H9 (cell line): ENCODE results near the gene LRRC10. TPM values are rescaled to one million over a fixed set of nuclear protein-coding genes. Genes with fewer than 3 reads are reported as not detected.

Experiments
- DNase-seq: peaks from one replicate; pipeline ENCODE4 v3.0.0-alpha.2; 2017
- H2AFZ ChIP-seq: one replicate; pipeline ENCODE4 v1.6.1; 2013; ENCODE audit warnings: mild to moderate bottlenecking, low read length, control low read depth, moderate library complexity
- H2AK5ac ChIP-seq: 2 replicates; pipeline ENCODE4 v1.6.1; 2013; ENCODE audit warnings: low read length, control low read depth, mixed read lengths; ENCODE audit not compliant: insufficient read length
- H2BK120ac ChIP-seq: one replicate; pipeline ENCODE4 v1.6.1; 2013; ENCODE audit warnings: low read depth, mild to moderate bottlenecking, low read length, control low read depth, inconsistent platforms; ENCODE audit not compliant: poor library complexity, severe bottlenecking
- H2BK12ac ChIP-seq: 2 replicates; pipeline ENCODE4 v1.6.1; 2013; ENCODE audit warnings: low read length, control low read depth, mixed read lengths, low read depth; ENCODE audit not compliant: insufficient read length
- H2BK15ac ChIP-seq: 2 replicates; pipeline ENCODE4 v1.6.1; 2013; ENCODE audit warnings: low read depth, low read length, control low read depth
- H2BK20ac ChIP-seq: one replicate; pipeline ENCODE4 v1.6.1; 2013; ENCODE audit warnings: low read depth, mild to moderate bottlenecking, low read length, control low read depth, inconsistent platforms; ENCODE audit not compliant: poor library complexity, severe bottlenecking
- H2BK5ac ChIP-seq: 2 replicates; pipeline ENCODE4 v1.6.1; 2013; ENCODE audit warnings: low read length, control low read depth, mixed read lengths; ENCODE audit not compliant: insufficient read length
- H3K14ac ChIP-seq: 2 replicates; pipeline ENCODE4 v1.6.1; 2013; ENCODE audit warnings: low read length, control low read depth; ENCODE audit not compliant: insufficient read depth
- H3K18ac ChIP-seq: 2 replicates; pipeline ENCODE4 v1.6.1; 2013; ENCODE audit warnings: low read depth, mild to moderate bottlenecking, mixed read lengths, low read length, control low read depth; ENCODE audit not compliant: insufficient read length
- H3K23ac ChIP-seq: 2 replicates; pipeline ENCODE4 v1.6.1; 2013; ENCODE audit warnings: low read length, control low read depth, mixed read lengths, low read depth; ENCODE audit not compliant: insufficient read length
- H3K23me2 ChIP-seq: 2 replicates; pipeline ENCODE4 v1.6.1; 2013; ENCODE audit warnings: low read depth, mild to moderate bottlenecking, mixed read lengths, low read length, control low read depth; ENCODE audit not compliant: insufficient read length, poor library complexity, severe bottlenecking
- H3K27ac ChIP-seq: 2 replicates; pipeline ENCODE4 v1.5.1; 2013; ENCODE audit warnings: low read length, control low read depth, mixed read lengths, low read depth; ENCODE audit not compliant: insufficient read length
- H3K27me3 ChIP-seq: 2 replicates; pipeline ENCODE4 v1.6.1; 2013; ENCODE audit warnings: low read length, control low read depth, inconsistent platforms; ENCODE audit not compliant: insufficient read depth
- H3K4ac ChIP-seq: 2 replicates; pipeline ENCODE4 v1.6.1; 2013; ENCODE audit warnings: low read depth, mild to moderate bottlenecking, control low read depth, inconsistent platforms, low read length, moderate library complexity
- H3K4me1 ChIP-seq: 2 replicates; pipeline ENCODE4 v1.6.1; 2013; ENCODE audit warnings: low read length, control low read depth, inconsistent platforms; ENCODE audit not compliant: insufficient read depth
- H3K4me2 ChIP-seq: 2 replicates; pipeline ENCODE4 v1.6.1; 2013; ENCODE audit warnings: low read length, control low read depth, mixed read lengths; ENCODE audit not compliant: insufficient read length, insufficient read depth
- H3K56ac ChIP-seq: 2 replicates; pipeline ENCODE4 v1.6.1; 2013; ENCODE audit warnings: low read depth, mild to moderate bottlenecking, mixed read lengths, low read length, control low read depth; ENCODE audit not compliant: insufficient read length
- H3K79me1 ChIP-seq: 2 replicates; pipeline ENCODE4 v1.6.1; 2013; ENCODE audit warnings: low read depth, mild to moderate bottlenecking, moderate library complexity, low read length, control low read depth, inconsistent platforms; ENCODE audit not compliant: insufficient read depth, poor library complexity, severe bottlenecking
- H3K79me2 ChIP-seq: 2 replicates; pipeline ENCODE4 v1.6.1; 2013; ENCODE audit warnings: low read length, control low read depth, inconsistent platforms; ENCODE audit not compliant: insufficient read depth
- H3K9ac ChIP-seq: 2 replicates; pipeline ENCODE4 v1.6.1; 2013; ENCODE audit warnings: low read length, control low read depth, mixed read lengths; ENCODE audit not compliant: insufficient read length; ENCODE audit errors: extremely low read depth
- H3K9me3 ChIP-seq: one replicate; pipeline ENCODE4 v1.6.1; 2013; ENCODE audit warnings: low read depth, low read length, inconsistent platforms; ENCODE audit not compliant: control insufficient read depth
- H3T11ph ChIP-seq: one replicate; pipeline ENCODE4 v1.6.1; 2013; ENCODE audit warnings: mild to moderate bottlenecking, low read length, control low read depth, inconsistent platforms
- H4K20me1 ChIP-seq: one replicate; pipeline ENCODE4 v1.6.1; 2013; ENCODE audit not compliant: control insufficient read depth, insufficient read length, insufficient read depth
- H4K5ac ChIP-seq: 2 replicates; pipeline ENCODE4 v1.6.1; 2013; ENCODE audit warnings: low read depth, mild to moderate bottlenecking, mixed read lengths, low read length, control low read depth; ENCODE audit not compliant: insufficient read length
- H4K8ac ChIP-seq: replicated peaks from 2 replicates; pipeline ENCODE4 v1.6.1; 2013; ENCODE audit warnings: low read length, control low read depth, mixed read lengths, low read depth; ENCODE audit not compliant: insufficient read length
- H4K91ac ChIP-seq: 2 replicates; pipeline ENCODE4 v1.6.1; 2013; ENCODE audit warnings: low read depth, mild to moderate bottlenecking, moderate library complexity, mixed read lengths, low read length, control low read depth; ENCODE audit not compliant: insufficient read length
- H3K27ac Mint-ChIP-seq, 3 experiments: 2 replicates in 2 of 3; 3 replicates in 1 of 3; pipeline ENCODE4 v1.8.0; 2020 to 2021; ENCODE audit warnings: mixed read lengths in 3 of 3, mild to moderate bottlenecking in 1 of 3, moderate library complexity in 1 of 3
- H3K27me3 Mint-ChIP-seq: 2 replicates; pipeline ENCODE4 v1.8.0; 2021; ENCODE audit warnings: low read depth, mild to moderate bottlenecking, moderate library complexity, mixed read lengths
- H3K36me3 Mint-ChIP-seq, 3 experiments: 2 replicates in 2 of 3; 3 replicates in 1 of 3; pipeline ENCODE4 v1.8.0; 2020 to 2021; ENCODE audit warnings: low read depth in 3 of 3, mixed read lengths in 3 of 3; ENCODE audit not compliant: insufficient read depth in 1 of 3
- H3K4me1 Mint-ChIP-seq, 2 experiments: 2 replicates each; pipeline ENCODE4 v1.8.0; 2020; ENCODE audit warnings: mixed read lengths in 2 of 2
- H3K4me3 Mint-ChIP-seq, 2 experiments: 2 replicates in 1 of 2; 3 replicates in 1 of 2; pipeline ENCODE4 v1.8.0; 2020 to 2021; ENCODE audit warnings: mild to moderate bottlenecking in 2 of 2, mixed read lengths in 2 of 2, moderate library complexity in 1 of 2
- H3K9me3 Mint-ChIP-seq, 2 experiments: 2 replicates in 1 of 2; 3 replicates in 1 of 2; pipeline ENCODE4 v1.8.0; 2020; ENCODE audit warnings: mild to moderate bottlenecking in 2 of 2, mixed read lengths in 2 of 2, moderate library complexity in 1 of 2
- CTCF ChIP-seq: fragments of 200-600 bp; sonication (generic); conservative IDR thresholded peaks from 3 replicates; pipeline ENCODE4 v1.8.0; 2021; ENCODE audit warnings: antibody characterized with exemption, mild to moderate bottlenecking
- WGBS: extraction: QIAGEN DNeasy Blood & Tissue Kit; methylation state at CpG from one replicate; pipeline ENCODE4 v1.1.7; 2013; ENCODE audit warnings: missing lambda C conversion rate, low lambda C conversion rate, mixed read lengths; ENCODE audit not compliant: insufficient read length; ENCODE audit errors: extremely low coverage; 5-methylcytosine and 5-hydroxymethylcytosine counted together
- total RNA-seq: library from RNA; stranded (reverse); gene quantifications from 2 replicates; pipeline ENCODE4 v1.2.1, GENCODE V29; 2021

The LRRC10 gene
- total RNA-seq, 1 experiment from 2014 or later = not detected

DNA sequence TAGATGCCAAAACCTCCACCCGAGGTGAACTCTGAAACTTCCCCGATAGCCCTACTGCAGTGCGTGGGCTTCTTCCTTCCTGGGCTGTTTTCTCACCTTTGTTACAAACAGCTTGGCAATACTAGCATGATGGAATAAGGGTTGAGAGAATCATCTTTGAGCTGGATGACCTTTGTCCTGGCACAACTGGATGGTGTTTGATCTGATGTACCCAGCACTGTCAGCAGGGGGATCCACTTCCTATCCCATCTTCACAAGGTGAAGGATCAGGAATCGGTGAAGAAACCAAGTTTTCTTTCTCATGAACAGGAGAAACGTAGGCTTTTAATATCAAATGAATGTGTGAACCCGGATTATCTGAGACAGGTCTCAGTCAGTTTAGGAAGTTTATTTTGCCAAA is 19.5 kb upstream of the LRRC10 start:
- Mint-ChIP-seq H3K9me3 (no peaks in the 10 kb centered on the region; a peak in 1 of 5 replicates), H3K27ac (no peak overlapping the region), H3K36me3 (no peaks in the 10 kb centered on the region), H3K4me3 (no peak overlapping the region), H3K27me3 (no peaks in the 10 kb centered on the region), H3K4me1 (peaks cover 4 to 5% of the 10 kb centered on the region in 2 experiments)
- Histone ChIP-seq H3K56ac (no peak overlapping the region), H3K79me1 (no peaks in the 10 kb centered on the region), H3K27me3 (no peaks in the 10 kb centered on the region), H3K14ac (no peak overlapping the region), H3K27ac (no peak overlapping the region), H3K18ac (no peak overlapping the region), H4K91ac (no peak overlapping the region), H4K20me1 (no peaks in the 10 kb centered on the region), H3K4me1 (no peaks in the 10 kb centered on the region; the same call in 1 of the 2 replicates), H2BK120ac (no peak overlapping the region), H2AFZ (no peak overlapping the region), H3K79me2 (no peaks in the 10 kb centered on the region), H2BK20ac (no peak overlapping the region), H3K9me3 (no peaks in the 10 kb centered on the region), H2BK5ac (no peak overlapping the region), H3K9ac (no peak overlapping the region), H2BK15ac (no peak overlapping the region), H3K4me2 (no peak overlapping the region), H3K4ac (no peak overlapping the region), H2AK5ac (no peak overlapping the region), H4K5ac (no peak overlapping the region), H3T11ph (no peak overlapping the region), H3K23ac (no peak overlapping the region), H3K23me2 (no peaks in the 10 kb centered on the region), H2BK12ac (no peak overlapping the region), H4K8ac (no peak overlapping the region)
- peak; percentile 47 for DNase-seq
- TF ChIP-seq CTCF = peak; percentile 64
- no CpG with 5 or more reads among the region's 6 CpGs for WGBS
